Stimulated activated CD4-positive, alpha-beta T cell treated with anti-CD3 and anti-CD28 coated beads, Interleukin-15, amount 100 ng/mL, for 48 hours (primary cell): ENCODE results near the gene GSC2.

ENCODE experiments used
- DNase-seq, 2 donors: peaks; one replicate each; pipeline ENCODE4 v3.0.0-alpha.2; 2020; ENCODE audit warnings: low read depth in 2 of 2

The GSC2 gene

DNA sequence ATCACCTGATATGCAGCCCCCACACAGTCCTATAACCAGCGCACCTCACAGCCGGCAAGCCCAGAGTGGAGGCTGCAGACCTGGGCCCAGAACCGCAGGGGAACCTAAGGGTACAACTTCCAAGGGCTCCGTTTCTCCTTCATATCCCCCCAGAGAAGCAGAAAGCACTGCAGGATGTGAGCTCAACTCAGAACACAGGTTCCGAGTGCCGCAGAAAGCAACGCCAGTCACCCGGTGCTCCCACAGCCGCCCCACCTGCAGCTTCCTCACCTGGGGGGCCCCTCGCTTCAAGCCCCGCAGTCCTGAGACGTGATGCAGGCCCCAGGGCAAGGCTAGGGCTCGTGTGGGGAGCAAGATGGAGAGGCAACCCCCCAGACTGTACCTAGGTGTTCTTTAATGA lies 16.5 kb downstream of the GSC2 start:
- no peak for DNase-seq

DNA sequence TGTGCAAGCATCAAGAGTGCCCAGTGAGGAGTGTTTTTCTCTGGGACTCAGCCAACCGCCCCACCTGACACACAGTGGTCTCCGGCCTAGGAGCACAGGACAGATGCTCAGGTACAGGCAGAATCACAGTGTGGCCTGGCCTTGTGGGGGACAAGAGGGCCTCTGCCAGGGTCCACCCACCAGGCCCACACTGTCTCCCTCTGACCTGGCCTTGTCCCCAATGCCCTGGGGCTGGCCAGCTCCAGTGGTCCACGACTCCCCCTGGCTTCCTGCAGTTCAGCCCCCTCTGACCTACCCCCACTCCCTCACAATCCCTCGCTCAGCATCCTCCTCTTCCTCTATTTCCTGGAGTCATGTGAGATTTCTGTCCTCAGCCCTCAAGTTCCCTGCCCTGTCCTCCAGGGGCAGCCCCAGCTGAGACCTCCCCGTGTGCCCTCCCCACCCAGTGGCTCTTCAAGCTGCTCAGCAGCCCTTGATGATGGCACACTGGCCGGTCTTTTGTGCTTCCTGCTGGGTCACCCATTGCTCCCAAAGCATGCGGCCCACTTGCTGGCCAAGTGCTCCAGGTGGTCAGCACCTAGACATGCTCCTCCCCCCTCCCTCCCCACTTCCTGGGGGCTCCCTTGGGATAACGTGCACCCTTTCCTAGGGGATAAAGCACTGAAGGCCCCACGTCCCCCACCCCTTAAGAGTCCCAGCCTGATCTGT lies 17.2 kb downstream of the GSC2 start:
- DNase-seq, result no peak

DNA sequence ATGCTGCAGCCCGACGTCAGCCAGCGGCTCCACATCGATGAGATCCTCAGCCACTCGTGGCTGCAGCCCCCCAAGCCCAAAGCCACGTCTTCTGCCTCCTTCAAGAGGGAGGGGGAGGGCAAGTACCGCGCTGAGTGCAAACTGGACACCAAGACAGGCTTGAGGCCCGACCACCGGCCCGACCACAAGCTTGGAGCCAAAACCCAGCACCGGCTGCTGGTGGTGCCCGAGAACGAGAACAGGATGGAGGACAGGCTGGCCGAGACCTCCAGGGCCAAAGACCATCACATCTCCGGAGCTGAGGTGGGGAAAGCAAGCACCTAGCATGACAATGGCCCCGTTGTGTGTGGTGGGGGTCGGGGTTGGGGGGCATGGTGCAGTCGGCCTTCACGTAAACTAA lies 17.9 kb downstream of the GSC2 start:
- DNase-seq, result no peak

DNA sequence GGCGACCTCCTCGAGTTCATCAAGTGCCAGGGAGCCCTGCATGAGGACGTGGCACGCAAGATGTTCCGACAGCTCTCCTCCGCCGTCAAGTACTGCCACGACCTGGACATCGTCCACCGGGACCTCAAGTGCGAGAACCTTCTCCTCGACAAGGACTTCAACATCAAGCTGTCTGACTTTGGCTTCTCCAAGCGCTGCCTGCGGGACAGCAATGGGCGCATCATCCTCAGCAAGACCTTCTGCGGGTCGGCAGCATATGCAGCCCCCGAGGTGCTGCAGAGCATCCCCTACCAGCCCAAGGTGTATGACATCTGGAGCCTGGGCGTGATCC lies 18.4 kb downstream of the GSC2 start:
- DNase-seq, result no peak

DNA sequence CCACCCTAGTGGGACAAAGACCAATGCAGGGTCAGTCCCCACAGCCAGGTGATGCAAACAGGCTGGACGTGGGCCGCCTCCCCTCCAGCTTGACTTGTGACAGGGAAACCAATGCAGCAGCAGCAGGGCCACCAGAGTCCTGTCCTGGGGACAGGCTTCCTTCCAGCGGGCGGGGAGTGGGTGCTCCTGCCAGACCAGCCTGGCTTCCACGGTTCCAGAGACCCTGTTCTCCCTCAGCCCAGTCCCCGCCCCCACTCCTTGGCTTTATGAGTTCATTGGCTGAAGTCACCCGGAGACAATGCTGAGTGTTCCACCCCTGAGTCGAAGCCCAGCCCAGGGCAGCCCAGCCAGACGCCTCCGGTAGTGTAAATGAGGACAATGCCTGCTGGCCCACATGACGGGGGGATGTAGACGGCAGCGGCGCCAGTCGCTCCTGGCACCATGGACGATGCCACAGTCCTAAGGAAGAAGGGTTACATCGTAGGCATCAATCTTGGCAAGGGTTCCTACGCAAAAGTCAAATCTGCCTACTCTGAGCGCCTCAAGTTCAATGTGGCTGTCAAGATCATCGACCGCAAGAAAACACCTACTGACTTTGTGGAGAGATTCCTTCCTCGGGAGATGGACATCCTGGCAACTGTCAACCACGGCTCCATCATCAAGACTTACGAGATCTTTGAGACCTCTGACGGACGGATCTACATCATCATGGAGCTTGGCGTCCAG lies 19.0 kb downstream of the GSC2 start, which contains the start of gene TSSK2:
TSS of gene TSSK2 (plus strand) at position 350 of the 726 bp plus-strand sequence. CDS start at position 442, 92 bp downstream.
- DNase-seq, result no peak

DNA sequence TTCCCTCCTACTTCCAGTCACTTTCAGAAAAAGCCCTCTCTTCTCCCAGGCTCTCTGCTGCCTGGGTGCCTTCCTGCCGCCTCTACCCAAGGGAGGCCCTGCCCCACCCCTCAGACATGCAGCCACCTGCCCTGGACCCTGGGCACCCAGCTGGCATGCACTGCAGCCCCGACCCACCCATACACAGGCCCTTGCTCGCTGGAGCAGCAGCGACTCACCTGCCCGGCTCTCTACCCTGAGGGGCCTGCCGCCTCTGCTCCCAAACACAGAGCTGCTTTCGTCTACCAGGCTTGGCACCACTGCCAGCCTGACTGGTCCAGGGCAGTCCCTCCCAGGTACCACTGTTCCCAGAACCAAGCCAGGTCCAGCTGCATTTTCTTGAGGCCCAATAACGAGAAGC lies 20.2 kb downstream of the GSC2 start:
- DNase-seq, result no peak

DNA sequence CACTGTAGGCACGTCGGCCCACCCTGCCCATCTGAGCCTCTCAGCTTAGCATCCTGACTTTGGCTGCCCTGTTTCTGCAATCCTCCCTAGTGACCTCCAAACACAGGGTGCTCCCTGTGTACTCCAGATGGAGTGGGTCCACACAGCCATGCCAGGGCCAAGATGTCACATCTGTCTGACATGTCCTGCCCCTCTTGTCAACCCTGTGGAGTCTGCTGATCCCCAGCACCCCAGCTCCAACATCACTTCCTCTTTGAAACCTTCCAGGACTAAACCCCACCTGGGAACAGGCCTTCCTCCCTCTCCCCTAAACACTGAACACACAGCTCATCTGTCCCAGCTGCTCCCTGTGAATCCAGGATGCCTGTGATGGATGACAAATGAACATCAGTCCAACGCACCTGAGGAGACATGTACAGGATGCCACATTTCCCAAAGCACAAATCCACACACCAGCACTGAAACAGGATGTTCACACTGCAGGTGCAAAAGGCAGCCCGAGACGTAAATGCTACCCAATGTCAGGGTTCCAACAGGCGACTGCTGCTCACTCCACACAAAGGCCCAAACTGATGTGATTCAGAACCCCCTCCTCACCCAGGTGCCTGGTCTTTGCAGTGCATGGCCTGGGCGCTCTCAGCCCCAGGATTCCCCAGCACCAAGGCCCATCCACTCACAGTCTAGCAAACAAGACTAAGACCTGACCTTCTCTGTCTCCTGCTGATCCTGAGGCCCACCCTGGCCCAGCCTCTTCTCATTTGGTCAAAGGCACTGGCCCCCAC lies 21.0 kb downstream of the GSC2 start:
- DNase-seq, result no peak

DNA sequence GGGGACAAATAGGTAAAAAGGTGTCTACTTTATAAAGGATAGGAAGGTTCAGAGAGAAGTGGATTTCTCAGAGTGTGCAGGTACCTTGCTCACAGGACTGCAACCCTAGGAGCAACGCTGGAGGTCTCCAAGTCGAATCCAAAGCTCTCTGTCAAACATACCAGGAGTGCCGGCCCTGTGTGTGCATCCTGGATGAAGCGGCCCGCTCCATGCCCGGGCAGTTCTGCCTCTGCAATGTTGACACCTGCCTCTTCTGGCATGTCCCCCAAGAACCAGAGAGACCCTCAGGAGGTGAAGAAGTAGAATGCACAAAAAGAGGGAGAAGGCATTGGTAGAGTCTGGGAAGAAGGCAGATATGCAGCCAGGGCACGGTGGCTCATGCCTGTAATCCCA lies 22.1 kb downstream of the GSC2 start:
- no peak for DNase-seq

DNA sequence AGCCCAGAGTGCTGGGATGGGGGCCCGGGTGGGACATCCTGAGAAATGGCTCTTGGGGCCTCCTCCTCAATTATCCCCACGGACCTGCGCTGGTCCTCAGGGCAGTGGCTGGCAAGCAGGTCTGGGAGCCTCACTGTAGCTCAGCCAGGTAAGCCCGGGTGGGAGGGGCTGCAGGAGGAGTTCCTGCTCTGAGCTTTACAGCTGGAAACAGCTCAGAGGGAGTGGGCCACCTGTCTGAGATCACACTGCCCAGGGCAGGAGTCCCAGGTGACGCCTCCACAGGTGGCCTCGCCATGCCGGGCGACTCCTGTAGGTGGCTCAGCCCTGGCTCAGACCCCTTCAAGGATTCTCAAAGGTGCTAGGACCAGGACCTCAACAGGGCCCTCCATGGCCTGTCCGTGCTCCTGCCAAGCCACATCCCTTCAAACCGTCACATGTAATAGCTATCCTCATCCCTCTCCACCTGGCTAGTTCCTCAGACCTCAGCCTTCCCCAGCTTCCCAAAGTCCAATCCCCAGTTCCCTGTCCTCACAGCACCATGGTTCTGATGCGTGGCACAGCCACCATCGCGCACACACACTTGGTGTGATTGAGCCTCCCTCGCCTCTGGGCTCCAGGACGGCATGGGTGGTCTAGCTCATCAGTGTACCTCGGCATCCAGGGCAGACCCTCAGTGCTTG lies 22.6 kb downstream of the GSC2 start:
- no peak for DNase-seq

DNA sequence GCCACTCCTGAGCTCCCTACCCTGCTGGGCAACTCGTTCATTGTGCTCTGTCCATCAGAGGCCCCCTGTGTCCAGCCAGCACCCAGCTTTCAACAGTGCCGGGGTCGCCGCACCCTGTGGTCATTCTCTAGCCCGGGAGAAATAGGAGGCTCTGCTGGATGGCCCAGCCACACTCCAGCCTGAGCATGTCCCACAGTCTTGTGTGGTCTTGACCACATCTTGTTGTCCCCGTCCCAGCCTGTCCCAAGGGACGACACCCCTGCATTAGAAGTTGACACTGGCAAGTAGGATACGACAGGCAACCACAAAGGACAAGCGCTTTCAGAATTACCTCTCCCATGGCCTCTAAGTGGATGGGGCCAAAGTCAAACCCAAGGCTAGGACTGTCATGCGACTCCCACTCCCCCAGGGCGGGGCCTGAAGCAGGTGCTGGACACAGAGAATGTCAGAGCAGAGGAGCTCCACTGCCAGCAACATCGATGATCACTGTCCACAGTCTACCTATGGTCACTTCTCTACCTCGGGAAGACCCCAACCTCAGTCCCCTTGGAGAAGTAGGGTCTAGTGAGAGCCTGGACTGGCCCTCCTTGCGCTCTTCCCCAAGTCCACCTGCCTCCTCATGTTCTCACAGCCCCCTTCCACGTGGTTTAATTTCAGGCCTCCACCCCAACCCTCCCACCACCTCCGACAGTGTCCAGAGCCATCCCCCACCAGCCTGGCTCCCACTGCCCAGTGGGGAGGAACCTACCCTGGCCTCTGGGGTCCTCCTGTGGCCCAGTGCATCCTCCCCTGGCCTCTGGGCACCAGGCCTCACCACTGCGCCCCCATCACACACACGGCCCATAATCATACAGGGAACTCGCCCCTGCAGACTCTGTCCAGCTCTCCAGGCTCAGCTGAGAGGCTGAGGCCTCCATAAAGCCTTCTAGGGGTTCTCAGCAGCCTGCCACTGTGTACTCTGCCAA lies 23.5 kb downstream of the GSC2 start:
- no peak for DNase-seq

DNA sequence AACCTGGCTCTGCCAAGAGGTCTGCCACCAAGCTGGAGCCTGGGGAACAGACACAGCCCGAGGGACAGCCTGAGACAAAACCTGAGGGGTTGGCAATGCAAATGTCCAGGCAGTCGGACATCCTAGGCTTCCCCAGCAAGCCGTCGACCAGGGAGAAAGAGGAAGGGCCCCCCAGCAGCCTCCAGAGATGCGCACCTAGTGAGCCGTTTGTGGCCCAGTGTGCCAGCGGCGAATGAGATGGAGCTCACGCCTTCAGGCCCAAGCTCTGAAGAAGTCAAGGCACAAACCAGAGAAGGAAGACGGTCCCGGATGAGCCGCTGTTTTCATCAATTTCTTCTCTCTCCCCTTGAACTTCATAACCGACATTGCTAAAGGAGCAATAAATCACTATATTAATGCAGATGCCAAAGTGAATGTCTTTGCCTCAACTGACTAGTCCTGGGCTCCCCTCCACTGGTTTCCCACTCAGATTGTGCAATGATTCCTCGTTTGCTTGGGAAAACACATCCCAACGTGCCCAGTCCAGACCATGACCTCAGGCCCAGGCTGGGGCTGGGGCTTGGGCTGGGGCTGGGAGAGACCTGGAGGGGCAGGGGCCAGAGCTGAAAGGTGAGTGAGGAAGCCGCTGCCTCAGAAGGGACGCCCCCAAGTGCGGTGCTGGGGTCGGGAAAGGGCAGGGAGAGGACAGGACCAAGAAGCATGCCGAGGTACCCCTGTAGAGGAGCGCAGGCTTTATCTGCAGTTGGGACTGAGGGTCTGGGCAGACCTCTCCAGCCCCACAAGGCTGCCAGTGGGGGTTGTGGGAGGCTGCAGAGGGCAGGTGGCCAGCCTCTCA lies 24.4 kb downstream of the GSC2 start:
- no peak for DNase-seq

DNA sequence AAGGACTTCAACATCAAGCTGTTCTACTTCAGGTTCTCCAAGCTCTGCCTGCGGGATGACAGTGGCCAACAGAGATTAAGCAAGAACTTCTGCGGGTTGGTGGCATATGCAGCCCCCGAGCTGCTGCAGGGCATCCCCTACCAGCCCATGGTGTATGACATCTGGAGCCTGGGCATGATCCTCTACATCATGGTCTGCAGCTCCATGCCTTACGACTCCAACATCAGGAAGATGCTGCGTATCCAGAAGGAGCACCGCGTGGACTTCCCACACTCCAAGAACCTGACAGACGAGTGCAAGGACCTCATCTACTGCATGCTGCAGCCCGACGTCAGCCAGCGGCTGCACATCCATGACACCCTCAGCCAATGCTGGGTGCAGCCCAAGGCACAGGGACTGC lies 25.1 kb downstream of the GSC2 start:
- no peak for DNase-seq

DNA sequence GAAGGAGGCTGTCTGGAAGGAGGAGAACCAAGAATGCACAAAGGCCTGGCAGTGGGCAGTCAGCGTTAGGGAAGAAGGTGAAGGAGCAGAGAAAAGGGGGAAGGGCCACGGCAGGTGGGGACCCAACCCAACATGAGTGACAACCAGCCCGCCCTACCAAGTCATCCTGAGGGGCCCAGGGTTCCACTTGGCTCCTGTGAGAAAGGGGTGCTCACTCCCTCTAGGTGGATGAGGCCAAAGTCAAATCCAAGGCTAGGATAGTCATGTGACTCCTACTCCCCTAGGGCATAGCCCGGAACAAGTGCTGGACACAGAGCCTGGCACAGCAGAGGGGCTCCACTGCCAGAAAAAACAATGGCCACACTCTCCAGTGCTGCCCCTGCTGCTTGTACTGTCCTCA lies 25.7 kb downstream of the GSC2 start:
- DNase-seq, result no peak

DNA sequence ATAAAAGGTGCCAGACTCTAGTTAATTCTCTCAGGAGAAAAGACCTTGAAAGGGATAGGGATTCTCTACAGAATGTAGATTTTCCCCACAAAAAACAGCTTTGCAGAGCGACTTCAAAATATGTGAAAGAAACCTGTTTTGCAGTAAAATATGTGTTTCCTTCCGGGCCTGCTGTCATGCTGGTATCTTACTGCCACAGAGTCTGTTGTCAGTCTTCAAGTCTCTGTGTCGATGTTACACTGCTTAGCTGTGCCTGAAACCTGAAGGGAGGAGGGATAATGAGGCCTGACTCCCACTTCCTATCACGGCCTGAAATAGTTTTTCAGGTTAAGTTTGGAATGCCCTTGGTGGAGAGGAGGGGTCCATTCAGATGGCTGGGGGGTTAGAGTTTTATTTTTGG lies 26.2 kb downstream of the GSC2 start:
- DNase-seq, result no peak

DNA sequence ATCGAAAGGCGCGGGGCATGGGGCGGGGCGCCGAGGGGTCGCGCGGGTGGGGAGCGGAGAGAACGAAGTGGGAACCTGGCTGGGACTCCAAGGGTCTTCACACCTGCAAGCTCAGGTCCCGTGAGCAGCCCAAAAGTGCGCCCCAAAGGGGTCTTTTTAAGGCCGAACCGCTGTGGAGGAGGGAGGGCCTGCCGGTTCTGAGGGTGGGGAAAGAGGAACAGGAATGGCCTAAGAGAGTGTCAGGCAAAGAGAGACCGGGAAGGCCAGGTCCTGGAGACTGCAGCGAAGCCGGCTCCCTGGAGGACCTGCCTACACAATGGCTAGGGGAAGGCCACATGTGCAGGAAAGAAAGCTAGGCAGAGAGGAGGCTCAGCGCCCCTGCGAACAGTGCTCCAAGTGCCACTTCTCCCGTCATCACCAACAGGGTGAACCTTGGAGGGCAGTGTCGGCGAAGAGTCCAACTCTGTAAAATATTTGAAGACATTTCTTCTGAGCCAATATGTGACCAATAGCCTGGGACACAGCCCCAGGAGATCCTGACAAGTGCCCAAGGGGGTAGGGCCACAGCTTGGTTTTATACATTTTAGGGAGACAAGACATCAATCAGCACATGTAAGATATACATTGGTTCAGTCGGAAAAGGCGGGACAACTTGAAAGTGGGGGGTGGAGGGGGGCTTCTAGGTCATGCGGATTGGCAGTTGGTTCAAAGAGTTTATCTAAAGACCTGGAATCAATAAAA lies 27.2 kb downstream of the GSC2 start:
- DNase-seq, result no peak

DNA sequence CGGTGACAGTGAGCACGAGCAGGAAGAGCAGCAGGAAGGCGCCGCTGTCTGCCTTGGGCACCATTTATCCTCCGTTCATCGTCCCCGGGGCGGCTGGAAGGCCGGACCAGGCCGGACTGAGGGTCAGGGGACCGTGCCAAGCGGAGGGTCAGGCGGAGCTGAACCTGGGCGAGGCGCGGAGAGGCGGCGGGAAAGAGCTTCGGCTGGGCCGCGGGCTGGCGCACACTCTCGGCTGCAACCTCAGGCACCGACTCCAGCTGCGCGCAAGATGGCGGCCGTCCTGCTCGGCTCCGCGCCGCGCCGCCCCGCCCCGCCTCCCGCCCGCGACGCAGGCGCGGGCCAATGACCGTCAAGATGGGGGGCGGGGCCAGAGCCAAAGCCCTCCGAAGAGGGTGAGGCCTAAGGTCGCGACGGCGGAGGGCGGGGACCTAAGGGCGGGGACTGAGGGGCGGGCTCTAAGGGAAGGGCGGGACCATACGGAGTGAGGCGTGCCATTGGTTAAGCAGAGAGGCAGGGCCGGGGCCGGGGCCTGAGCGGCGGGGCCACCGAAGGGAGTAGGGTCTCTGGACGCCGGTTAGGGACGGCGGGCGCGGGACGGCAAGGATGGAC lies 27.8 kb downstream of the GSC2 start, which contains the start of gene DGCR2:
TSS of gene DGCR2 (minus strand) at position 270 of the 609 bp plus-strand sequence. CDS start at position 64, 206 bp downstream.
- DNase-seq, result peak; percentile 95 to 97

DNA sequence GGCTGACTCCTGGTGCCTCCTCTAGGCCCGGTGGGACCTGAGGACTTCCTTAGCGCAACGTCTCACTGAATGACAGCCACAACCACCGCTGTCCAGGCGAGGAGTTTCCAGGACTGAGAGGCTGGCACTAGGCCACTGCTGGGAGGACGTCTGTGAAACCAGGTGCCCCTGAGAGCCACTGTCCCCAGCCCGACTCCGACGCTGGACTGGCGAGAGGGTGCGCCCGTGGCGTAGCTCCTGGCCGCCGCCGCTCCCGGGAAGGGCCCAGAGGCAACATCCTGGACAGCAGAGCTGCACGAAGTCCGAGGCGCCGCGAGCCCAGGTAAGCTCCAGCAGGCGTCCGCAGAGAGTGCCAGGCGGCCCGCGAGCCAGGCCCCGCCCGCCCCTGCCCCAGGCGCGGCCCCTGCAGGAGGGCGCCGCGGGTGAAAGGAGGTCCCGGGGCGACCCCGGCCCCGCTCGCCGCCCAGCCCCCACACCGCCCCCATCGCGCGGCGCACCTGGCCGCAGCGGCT lies 28.4 kb downstream of the GSC2 start:
- DNase-seq, result peak in 1 of 2 donors; percentile 16

DNA sequence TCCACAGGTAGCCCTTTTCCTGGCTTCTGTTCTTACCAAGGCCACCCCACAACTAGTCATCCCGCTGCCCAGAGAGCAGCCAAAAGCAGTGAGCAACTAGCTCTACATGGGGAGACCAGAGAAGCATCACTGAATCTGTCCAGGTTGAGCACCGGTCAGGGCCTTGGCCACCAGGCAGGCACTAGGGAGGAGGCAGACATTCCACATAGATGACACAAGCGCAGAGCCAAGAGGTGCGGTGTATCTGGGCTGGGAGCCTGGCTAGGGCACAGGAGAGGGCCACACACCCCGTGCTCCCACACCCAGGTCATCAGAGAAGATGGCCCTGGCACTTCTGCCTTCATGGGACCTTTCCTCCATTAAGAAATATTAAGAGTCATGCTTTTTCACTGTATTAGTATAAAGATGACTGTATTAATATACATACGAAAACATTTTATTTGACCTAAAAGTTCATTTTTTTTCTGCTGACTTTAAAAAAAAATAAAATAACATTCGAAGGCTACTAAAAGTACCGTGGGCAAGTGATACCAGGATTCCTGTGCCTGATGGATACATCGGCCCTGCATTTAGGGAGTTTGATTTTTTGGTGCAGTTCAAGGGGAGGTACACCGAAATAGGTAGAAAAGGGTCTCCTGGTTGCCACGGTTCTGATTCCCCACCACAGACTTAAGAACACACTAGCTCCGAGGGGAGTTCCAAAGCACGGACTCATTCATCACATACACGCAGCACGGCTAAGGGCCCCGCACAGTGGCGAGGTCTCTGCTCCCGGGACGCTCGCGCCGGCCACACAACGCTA lies 29.1 kb downstream of the GSC2 start:
- DNase-seq, result no peak
